ENCODE measurements around the gene COPS7A. TPM values are rescaled to one million over a fixed set of nuclear protein-coding genes. Genes with fewer than 3 reads are reported as not detected.

COPS7A gene
- 100 to 1,000 TPM in 1 of 2 donors, 10 to 100 TPM in 1; 98.4 to 105 TPM for total RNA-seq

GRCh38 chr12:6723607-6724408, at the start of gene COPS7A:
COPS7A (plus strand) TSS chr12:6724046; CDS start chr12:6724657, 611 bp downstream.

GRCh38 chr12:6688999-6689882, 34.6 kb upstream of the COPS7A start, which contains the start of gene ZNF384:
ZNF384 (minus strand) TSS chr12:6689375; CDS start chr12:6679520, 9,855 bp downstream.

GRCh38 chr12:6700646-6701051, 23.2 kb upstream of the COPS7A start, which contains the start of gene PIANP:
PIANP (minus strand) TSS chr12:6700815; CDS start chr12:6698061, 2,754 bp downstream.

GRCh38 chr12:6752921-6753771, 29.3 kb downstream of the COPS7A start, which contains the start of gene MLF2:
MLF2 (minus strand) TSS chr12:6753141; CDS start chr12:6752334, 807 bp downstream.

GRCh38 chr12:6765634-6766581, 42.1 kb downstream of the COPS7A start, which contains the start of gene PTMS:
PTMS (plus strand) TSS chr12:6766363; CDS start chr12:6766706, 343 bp downstream.

GRCh38 chr12:6772331-6772695, 48.5 kb downstream of the COPS7A start, which contains the start of gene LAG3:
LAG3 (plus strand) TSS chr12:6772520; CDS start chr12:6772853, 333 bp downstream.

Small RNAs within 50 kb of the gene (small RNA-seq; reads per million reads assigned to genes)
- 0 reads per million in 2 donors for gene RNU6-781P

Other genes starting within 250 kb of the COPS7A start
- gene MRPL51, start 230.8 kb upstream of the COPS7A start, total RNA-seq = 100 to 1,000 TPM in 1 of 2 donors, 10 to 100 TPM in 1; 67.1 to 113 TPM
- gene NCAPD2, start 229.9 kb upstream of the COPS7A start, total RNA-seq = 10 to 100 TPM; 32.0 to 66.6 TPM
- gene GAPDH, start 189.5 kb upstream of the COPS7A start, total RNA-seq = 1,000 to 10,000 TPM; 3,776 to 6,962 TPM
- gene IFFO1, start 168.0 kb upstream of the COPS7A start, total RNA-seq = 10 to 100 TPM; 15.3 to 15.5 TPM
- 10 to 100 TPM; 24.4 to 39.3 TPM for gene NOP2, start 155.8 kb upstream of the COPS7A start, total RNA-seq
- 100 to 1,000 TPM; 172 to 203 TPM for gene CHD4, start 116.7 kb upstream of the COPS7A start, total RNA-seq
- under 1 TPM in 1 of 2 donors, not detected in 1; under 0.01 TPM for gene LPAR5, start 88.1 kb upstream of the COPS7A start, total RNA-seq
- not detected for gene ACRBP, start 76.6 kb upstream of the COPS7A start, total RNA-seq
- gene ING4, start 60.9 kb upstream of the COPS7A start, total RNA-seq = 10 to 100 TPM; 23.6 to 38.5 TPM
- gene ZNF384, start 34.7 kb upstream of the COPS7A start, total RNA-seq = 10 to 100 TPM; 23.4 to 29.3 TPM
- not detected for gene PIANP, start 23.2 kb upstream of the COPS7A start, total RNA-seq
- gene MLF2, start 29.1 kb downstream of the COPS7A start, total RNA-seq = 100 to 1,000 TPM; 168 to 185 TPM
- 10 to 100 TPM; 36.8 to 67.6 TPM for gene PTMS, start 42.3 kb downstream of the COPS7A start, total RNA-seq
- gene LAG3, start 48.5 kb downstream of the COPS7A start, total RNA-seq = under 1 TPM in 1 of 2 donors, not detected in 1; 0.34 TPM
- 1 to 10 TPM; 1.7 TPM for gene CD4, start 65.5 kb downstream of the COPS7A start, total RNA-seq
- gene GPR162, start 97.8 kb downstream of the COPS7A start, total RNA-seq = under 1 TPM; under 0.01 to 0.33 TPM
- gene P3H3, start 104.4 kb downstream of the COPS7A start, total RNA-seq = 10 to 100 TPM; 13.4 to 36.3 TPM
- gene GNB3, start 116.9 kb downstream of the COPS7A start, total RNA-seq = under 1 TPM; 0.33 to 0.69 TPM
- gene CDCA3, start 127.2 kb downstream of the COPS7A start, total RNA-seq = 10 to 100 TPM; 16.9 to 54.9 TPM
- gene USP5, start 128.1 kb downstream of the COPS7A start, total RNA-seq = 10 to 100 TPM; 89.2 to 93.3 TPM
- gene TPI1, start 143.5 kb downstream of the COPS7A start, total RNA-seq = 100 to 1,000 TPM; 611 to 916 TPM
- 1 to 10 TPM; 5.2 to 8.0 TPM for gene SPSB2, start 149.3 kb downstream of the COPS7A start, total RNA-seq
- gene LRRC23, start 180.8 kb downstream of the COPS7A start, total RNA-seq = 10 to 100 TPM in 1 of 2 donors, 1 to 10 TPM in 1; 6.2 to 10.3 TPM
- 10 to 100 TPM; 17.9 to 20.3 TPM for gene ENO2, start 190.5 kb downstream of the COPS7A start, total RNA-seq
- gene ATN1, start 203.9 kb downstream of the COPS7A start, total RNA-seq = 10 to 100 TPM in 1 of 2 donors, 1 to 10 TPM in 1; 8.6 to 13.3 TPM
- gene RNU7-1, start 219.8 kb downstream of the COPS7A start, total RNA-seq = not detected
- gene C12orf57, start 220.0 kb downstream of the COPS7A start, total RNA-seq = 10 to 100 TPM; 49.9 to 66.3 TPM
- gene PTPN6, start 227.3 kb downstream of the COPS7A start, total RNA-seq = under 1 TPM in 1 of 2 donors, not detected in 1; 0.33 TPM
- gene PHB2, start 246.6 kb downstream of the COPS7A start, total RNA-seq = 100 to 1,000 TPM; 172 to 255 TPM
- gene EMG1, start 246.9 kb downstream of the COPS7A start, total RNA-seq = 10 to 100 TPM; 31.0 to 59.6 TPM